Esophagus muscularis mucosa (tissue), 4 donors: ENCODE results near the gene CCDC50. TPM values are rescaled to one million over a fixed set of nuclear protein-coding genes. Genes with fewer than 3 reads are reported as not detected.

Experiments used
- DNase-seq: peaks from one replicate; pipeline ENCODE4 v3.0.0-alpha.2; 2017; ENCODE audit errors: extremely low spot score
- H3K27ac ChIP-seq, 4 donors: fragments of 200-600 bp; sonication (generic); replicated peaks in 1 of 4; 1 replicate in 3 of 4; 2 replicates in 1 of 4; pipeline ENCODE4 v1.5.1; 2016 to 2019; ENCODE audit warnings: mild to moderate bottlenecking in 1 of 4
- H3K27me3 ChIP-seq, 4 donors: fragments of 200-600 bp; sonication (generic); one replicate each; pipeline versions ENCODE4 v1.5.1 to v1.6.0; 2016 to 2019
- H3K36me3 ChIP-seq, 4 donors: fragments of 200-600 bp; sonication (generic); one replicate each; pipeline ENCODE4 v1.5.1; 2016 to 2019
- H3K4me1 ChIP-seq, 4 donors: fragments of 200-600 bp; sonication (generic); one replicate each; pipeline ENCODE4 v1.5.1; 2016 to 2019
- H3K4me3 ChIP-seq, 4 donors: fragments of 200-600 bp; sonication (generic); 1 replicate in 2 of 4; 2 replicates in 2 of 4; pipeline ENCODE4 v1.5.1; 2016 to 2019; ENCODE audit warnings: mild to moderate bottlenecking in 4 of 4, moderate library complexity in 1 of 4
- H3K9me3 ChIP-seq, 4 donors: fragments of 200-600 bp; sonication (generic); 1 replicate in 3 of 4; 2 replicates in 1 of 4; pipeline ENCODE4 v1.5.1; 2016 to 2019
- CTCF ChIP-seq, 3 experiments: fragments of 200-600 bp in 2 of 3; fragments of 450-650 bp in 1 of 3; sonication (generic) in 2 of 3; IDR thresholded peaks; one replicate each; pipeline ENCODE4 v1.5.1; 2017 to 2019; ENCODE audit warnings: antibody characterized with exemption in 3 of 3, mild to moderate bottlenecking in 2 of 3, moderate library complexity in 1 of 3
- EP300 ChIP-seq: sonication (generic); formaldehyde crosslinking; IDR thresholded peaks from one replicate; pipeline ENCODE4 v1.6.1; 2017; ENCODE audit warnings: antibody characterized with exemption
- POLR2A ChIP-seq: fragments of 450-650 bp; IDR thresholded peaks from one replicate; pipeline ENCODE4 v1.6.1; 2017; ENCODE audit warnings: antibody characterized with exemption, moderate library complexity, mild to moderate bottlenecking, low read depth
- POLR2AphosphoS5 ChIP-seq, 2 donors: sonication (generic); formaldehyde crosslinking; IDR thresholded peaks; one replicate each; pipeline ENCODE4 v1.6.1; 2017; ENCODE audit warnings: antibody characterized with exemption in 2 of 2
- WGBS: methylation state at CpG from one replicate; pipeline ENCODE4 v1.1.5; 2018; 5-methylcytosine and 5-hydroxymethylcytosine counted together
- intact Hi-C: fragments of 100-400 bp; cut with DNase I; formaldehyde crosslinking; loops from one replicate; pipeline ENCODE4 v1.15.1; 2023
- total RNA-seq, 4 donors: library from RNA; depleted of rRNA; stranded (reverse); fragments of >200 nt; gene quantifications; one replicate each; pipeline versions ENCODE4 v1.1.0 to v1.2.1, GENCODE V29; 2016

Gene CCDC50
- total RNA-seq, 4 donors from 2014 or later: 141 to 192 (median 165) TPM

DNA sequence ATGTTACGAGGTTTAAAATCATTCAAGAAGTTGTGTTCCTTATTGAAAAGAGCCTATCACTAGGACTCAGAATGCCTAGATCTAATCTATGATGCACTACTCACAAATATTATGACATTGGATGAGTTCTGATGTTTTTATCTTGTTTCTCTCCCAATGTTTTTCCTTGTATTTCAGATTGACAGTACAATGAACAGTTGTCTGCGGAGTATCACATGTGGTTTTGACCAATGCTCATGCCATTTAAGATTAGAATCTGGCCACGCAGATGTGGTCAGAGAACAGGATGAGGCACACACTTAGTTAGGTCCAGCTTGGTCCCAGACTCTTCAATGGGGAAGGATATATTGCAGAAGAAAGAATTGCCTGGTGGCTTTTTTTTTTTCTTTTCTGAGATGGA, 25.6 kb upstream of the CCDC50 start:
- DNase-seq: no peak
- intact Hi-C loops: no loop called here
- H3K4me1 ChIP-seq: peaks cover 0 to 14% (median 4%) of the 10 kb centered on the region in 4 donors
- H3K4me3 ChIP-seq: no peak overlapping the region
- no peaks in the 10 kb centered on the region for H3K27me3 ChIP-seq
- TF ChIP-seq POLR2A (no peak), POLR2AphosphoS5 (IDR thresholded peaks at IDR 0.05) (no peak), CTCF (IDR thresholded peaks at IDR 0.05) (no peak), EP300 (no peak)
- 82% methylated on average over 3 of the region's 3 CpGs for WGBS
- no peak overlapping the region for H3K27ac ChIP-seq
- no peaks in the 10 kb centered on the region for H3K36me3 ChIP-seq
- H3K9me3 ChIP-seq: no peaks in the 10 kb centered on the region

- Histone ChIP-seq H3K4me1 (peaks cover 0 to 14% (median 4%) of the 10 kb centered on the region in 4 donors), H3K4me3 (no peak overlapping the region), H3K36me3 (no peaks in the 10 kb centered on the region), H3K9me3 (no peaks in the 10 kb centered on the region), H3K27me3 (no peaks in the 10 kb centered on the region), H3K27ac (no peak overlapping the region)
- 71% methylated on average over 4 of the region's 4 CpGs for WGBS
- TF ChIP-seq EP300: no peak
- TF ChIP-seq CTCF (IDR thresholded peaks at IDR 0.05): no peak
- no peak for TF ChIP-seq POLR2A
- no peak for TF ChIP-seq POLR2AphosphoS5 (IDR thresholded peaks at IDR 0.05)
- DNase-seq: no peak
- intact Hi-C loops: no loop called here
These were observed 22.8 kb upstream of the CCDC50 start for GRCh38 chr3:191306428-191306827.

DNA sequence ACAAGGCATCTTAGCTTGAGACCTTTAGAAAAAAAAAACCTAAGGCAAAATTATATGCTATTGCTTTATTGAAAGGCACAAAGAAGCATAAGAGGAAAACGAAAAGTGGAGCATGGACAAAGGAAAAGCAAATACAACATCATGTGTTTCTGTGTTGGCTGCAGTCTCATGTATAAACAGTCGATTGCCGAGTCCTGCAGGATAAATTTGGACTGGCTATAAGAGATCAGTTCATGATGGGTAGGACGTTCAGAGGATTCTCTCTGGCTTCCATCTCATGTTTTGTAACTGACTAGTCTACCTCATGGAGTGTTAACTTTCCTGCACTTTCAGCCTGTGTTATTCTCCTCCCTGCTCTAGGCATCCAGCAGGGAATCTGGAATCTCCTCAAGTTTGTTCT, 21.9 kb upstream of the CCDC50 start:
- Histone ChIP-seq H3K9me3 (no peaks in the 10 kb centered on the region), H3K36me3 (no peaks in the 10 kb centered on the region), H3K4me3 (no peak overlapping the region), H3K27ac (no peak overlapping the region), H3K4me1 (peaks cover 0 to 14% (median 4%) of the 10 kb centered on the region in 4 donors), H3K27me3 (no peaks in the 10 kb centered on the region)
- DNase-seq: no peak
- TF ChIP-seq POLR2A (no peak), POLR2AphosphoS5 (IDR thresholded peaks at IDR 0.05) (no peak), CTCF (IDR thresholded peaks at IDR 0.05) (no peak), EP300 (no peak)
- intact Hi-C loops: no loop called here
- 59% methylated on average over 4 of the region's 4 CpGs for WGBS

DNA sequence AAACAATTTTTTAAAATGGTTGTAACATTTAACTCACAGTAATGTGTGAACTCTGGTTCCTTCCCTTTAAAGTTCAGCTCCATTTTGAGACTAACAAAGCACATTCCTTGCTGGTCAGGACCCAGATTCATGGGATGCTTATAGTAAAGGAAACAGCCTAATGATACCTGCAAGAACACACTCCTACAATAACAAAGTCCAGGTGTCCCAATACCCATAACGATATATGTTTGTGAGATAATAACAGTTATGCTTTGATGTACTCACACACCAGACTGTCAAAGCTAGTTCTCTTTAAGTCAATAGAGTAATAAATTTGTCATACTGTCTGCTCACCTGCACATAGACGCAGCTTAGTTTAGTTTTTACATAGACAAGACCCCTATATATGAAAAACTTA, 15.9 kb upstream of the CCDC50 start:
- WGBS: 83% methylated on average over 2 of the region's 2 CpGs
- no peaks in the 10 kb centered on the region for H3K36me3 ChIP-seq
- DNase-seq: no peak
- H3K4me3 ChIP-seq: no peak overlapping the region
- H3K9me3 ChIP-seq: no peaks in the 10 kb centered on the region
- no peaks in the 10 kb centered on the region for H3K4me1 ChIP-seq
- no peak overlapping the region for H3K27ac ChIP-seq
- intact Hi-C loops: no loop called here
- no peaks in the 10 kb centered on the region for H3K27me3 ChIP-seq
- no peak for TF ChIP-seq EP300
- TF ChIP-seq POLR2AphosphoS5 (IDR thresholded peaks at IDR 0.05): no peak
- TF ChIP-seq POLR2A: no peak
- no peak for TF ChIP-seq CTCF (IDR thresholded peaks at IDR 0.05)

GRCh38 chr3:191314109-191314728, 15.0 kb upstream of the CCDC50 start:
- no peaks in the 10 kb centered on the region for H3K9me3 ChIP-seq
- 86% methylated on average over 5 of the region's 5 CpGs for WGBS
- no peak for DNase-seq
- H3K4me3 ChIP-seq: no peak overlapping the region
- intact Hi-C loops: no loop called here
- TF ChIP-seq EP300 (no peak), POLR2A (no peak), POLR2AphosphoS5 (IDR thresholded peaks at IDR 0.05) (no peak), CTCF (IDR thresholded peaks at IDR 0.05) (no peak)
- no peaks in the 10 kb centered on the region for H3K4me1 ChIP-seq
- no peak overlapping the region for H3K27ac ChIP-seq
- H3K36me3 ChIP-seq: no peaks in the 10 kb centered on the region
- no peaks in the 10 kb centered on the region for H3K27me3 ChIP-seq
